Measurements from ENCODE around the gene DNAJC27. TPM values are rescaled to one million over a fixed set of nuclear protein-coding genes. Genes with fewer than 3 reads are reported as not detected.

DNAJC27 gene
- total RNA-seq, 1 experiment from 2014 or later = 5.1 TPM

DNA sequence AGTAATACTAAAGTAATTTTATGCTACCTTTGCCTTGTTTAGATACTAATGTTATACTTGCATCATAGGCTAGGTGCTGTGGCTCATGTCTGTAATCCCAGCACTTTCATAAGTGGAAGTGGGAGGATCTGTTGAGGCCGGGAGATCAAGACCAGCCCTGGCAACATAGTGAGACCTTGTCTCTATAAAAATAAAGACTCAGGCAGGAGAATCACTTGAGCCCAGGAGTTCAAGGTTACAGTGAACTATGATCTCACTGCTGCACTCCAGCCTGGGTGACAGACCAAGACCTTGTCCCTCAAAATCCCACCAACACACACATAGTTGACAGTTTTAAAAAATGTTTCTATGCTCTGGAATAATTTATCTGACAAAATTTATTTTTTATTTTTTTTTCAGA lies 6.9 kb upstream of the DNAJC27 start:
- H3K18ac ChIP-seq (ENCODE audit: insufficient read length, low read depth, low read length) = no peak overlapping the region
- no peak for DNase-seq
- H3K4me1 ChIP-seq (ENCODE audit: insufficient read depth, low read length) = no peaks in the 10 kb centered on the region
- no peaks in the 10 kb centered on the region for H3K36me3 Mint-ChIP-seq (ENCODE audit: insufficient read depth in 1 of 3, low read depth in 3 of 3)
- H2AK5ac ChIP-seq (ENCODE audit: insufficient read length, low read length) = no peak overlapping the region
- H3K79me1 ChIP-seq (ENCODE audit: insufficient read depth, low read depth, low read length, poor library complexity, severe bottlenecking) = no peaks in the 10 kb centered on the region
- TF ChIP-seq, protein P1, sequence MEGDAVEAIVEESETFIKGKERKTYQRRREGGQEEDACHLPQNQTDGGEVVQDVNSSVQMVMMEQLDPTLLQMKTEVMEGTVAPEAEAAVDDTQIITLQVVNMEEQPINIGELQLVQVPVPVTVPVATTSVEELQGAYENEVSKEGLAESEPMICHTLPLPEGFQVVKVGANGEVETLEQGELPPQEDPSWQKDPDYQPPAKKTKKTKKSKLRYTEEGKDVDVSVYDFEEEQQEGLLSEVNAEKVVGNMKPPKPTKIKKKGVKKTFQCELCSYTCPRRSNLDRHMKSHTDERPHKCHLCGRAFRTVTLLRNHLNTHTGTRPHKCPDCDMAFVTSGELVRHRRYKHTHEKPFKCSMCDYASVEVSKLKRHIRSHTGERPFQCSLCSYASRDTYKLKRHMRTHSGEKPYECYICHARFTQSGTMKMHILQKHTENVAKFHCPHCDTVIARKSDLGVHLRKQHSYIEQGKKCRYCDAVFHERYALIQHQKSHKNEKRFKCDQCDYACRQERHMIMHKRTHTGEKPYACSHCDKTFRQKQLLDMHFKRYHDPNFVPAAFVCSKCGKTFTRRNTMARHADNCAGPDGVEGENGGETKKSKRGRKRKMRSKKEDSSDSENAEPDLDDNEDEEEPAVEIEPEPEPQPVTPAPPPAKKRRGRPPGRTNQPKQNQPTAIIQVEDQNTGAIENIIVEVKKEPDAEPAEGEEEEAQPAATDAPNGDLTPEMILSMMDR (conservative IDR thresholded peaks at IDR 0.05) = no peak
- H3K27ac Mint-ChIP-seq = no peak overlapping the region
- no peak overlapping the region for H3K4me3 Mint-ChIP-seq
- H2AFZ ChIP-seq (ENCODE audit: low read length) = no peak overlapping the region
- no peaks in the 10 kb centered on the region; a peak in 2 of 5 replicates for H3K9me3 Mint-ChIP-seq
- no peak overlapping the region for H3K4me2 ChIP-seq (ENCODE audit: insufficient read depth, insufficient read length, low read length)
- no peak overlapping the region for H2BK12ac ChIP-seq (ENCODE audit: insufficient read length, low read depth, low read length)
- no CpG with 5 or more reads among the region's 1 CpG for WGBS (ENCODE audit: extremely low coverage, insufficient read length, low lambda C conversion rate)
- H3K4me1 Mint-ChIP-seq = no peaks in the 10 kb centered on the region; a peak in 1 of 4 replicates
- no peak overlapping the region for H4K91ac ChIP-seq (ENCODE audit: insufficient read length, low read depth, low read length)
- no peaks in the 10 kb centered on the region for H3K79me2 ChIP-seq (ENCODE audit: insufficient read depth, low read length)
- no peak overlapping the region for H3K14ac ChIP-seq (ENCODE audit: insufficient read depth, low read length)
- no peak overlapping the region for H3K27ac ChIP-seq (ENCODE audit: insufficient read length, low read depth, low read length)
- H2BK5ac ChIP-seq (ENCODE audit: insufficient read length, low read length) = no peak overlapping the region
- peaks cover 3% of the 10 kb centered on the region; the same call in 1 of the 2 replicates for H3K27me3 Mint-ChIP-seq (ENCODE audit: low read depth)
- no peak overlapping the region for H3K9ac ChIP-seq (ENCODE audit: extremely low read depth, insufficient read length, low read length)
- no peak overlapping the region for H3K23ac ChIP-seq (ENCODE audit: insufficient read length, low read depth, low read length)
- H4K8ac ChIP-seq (replicated peaks; ENCODE audit: insufficient read length, low read depth, low read length) = no peak overlapping the region
- H3T11ph ChIP-seq (ENCODE audit: low read length) = no peak overlapping the region
- H3K56ac ChIP-seq (ENCODE audit: insufficient read length, low read depth, low read length) = no peak overlapping the region
- H3K27me3 ChIP-seq (ENCODE audit: insufficient read depth, low read length) = no peaks in the 10 kb centered on the region
- H4K5ac ChIP-seq (ENCODE audit: insufficient read length, low read depth, low read length) = no peak overlapping the region
- H2BK15ac ChIP-seq (ENCODE audit: low read depth, low read length) = no peak overlapping the region
- H2BK20ac ChIP-seq (ENCODE audit: low read depth, low read length, poor library complexity, severe bottlenecking) = no peak overlapping the region
- no peaks in the 10 kb centered on the region for H3K23me2 ChIP-seq (ENCODE audit: insufficient read length, low read depth, low read length, poor library complexity, severe bottlenecking)
- no peak overlapping the region for H3K4ac ChIP-seq (ENCODE audit: low read depth, low read length)
- no peak overlapping the region for H2BK120ac ChIP-seq (ENCODE audit: low read depth, low read length, poor library complexity, severe bottlenecking)
- H4K20me1 ChIP-seq (ENCODE audit: control insufficient read depth, insufficient read depth, insufficient read length) = no peaks in the 10 kb centered on the region
- no peaks in the 10 kb centered on the region for H3K9me3 ChIP-seq (ENCODE audit: control insufficient read depth, low read depth, low read length)

All from H9 (cell line).